ENCODE data around the gene WASL. TPM values are rescaled to one million over a fixed set of nuclear protein-coding genes. Genes with fewer than 3 reads are reported as not detected.

WASL gene
- total RNA-seq, 1 donor from 2014 or later = 57.0 TPM

- DNase-seq (ENCODE audit: low spot score) = no peak
Measured at GRCh38 chr7:123692471-123692877, 56.3 kb downstream of the WASL start.

GRCh38 chr7:123690550-123690949 is 58.3 kb downstream of the WASL start:
- DNase-seq (ENCODE audit: low spot score) = no peak

GRCh38 chr7:123689250-123689649 is 59.6 kb downstream of the WASL start:
- no peak for DNase-seq (ENCODE audit: low spot score)

GRCh38 chr7:123687727-123688126 is 61.1 kb downstream of the WASL start:
- DNase-seq (ENCODE audit: low spot score) = no peak

- no peak for DNase-seq (ENCODE audit: low spot score)
Measured at GRCh38 chr7:123687161-123687560, 61.6 kb downstream of the WASL start.

GRCh38 chr7:123682690-123683089 is 66.1 kb downstream of the WASL start:
- DNase-seq (ENCODE audit: low spot score) = no peak

GRCh38 chr7:123681561-123681960 is 67.2 kb downstream of the WASL start:
- no peak for DNase-seq (ENCODE audit: low spot score)

GRCh38 chr7:123680580-123680979 is 68.2 kb downstream of the WASL start:
- DNase-seq (ENCODE audit: low spot score) = no peak

GRCh38 chr7:123679614-123680013 is 69.2 kb downstream of the WASL start:
- DNase-seq (ENCODE audit: low spot score) = no peak

GRCh38 chr7:123677061-123677715 is 71.6 kb downstream of the WASL start:
- no peak for DNase-seq (ENCODE audit: low spot score)

GRCh38 chr7:123675181-123675473 is 73.7 kb downstream of the WASL start:
- DNase-seq (ENCODE audit: low spot score) = no peak

GRCh38 chr7:123674399-123675180 is 74.2 kb downstream of the WASL start:
- no peak for DNase-seq (ENCODE audit: low spot score)

GRCh38 chr7:123673752-123674398 is 74.9 kb downstream of the WASL start:
- DNase-seq (ENCODE audit: low spot score) = no peak

GRCh38 chr7:123673137-123673732 is 75.6 kb downstream of the WASL start:
- DNase-seq (ENCODE audit: low spot score) = no peak

- DNase-seq (ENCODE audit: low spot score) = no peak
Measured at GRCh38 chr7:123669485-123669884, 79.3 kb downstream of the WASL start.

GRCh38 chr7:123666492-123666891 is 82.3 kb downstream of the WASL start:
- DNase-seq (ENCODE audit: low spot score) = no peak

GRCh38 chr7:123665896-123666295 is 82.9 kb downstream of the WASL start:
- DNase-seq (ENCODE audit: low spot score) = no peak

- DNase-seq (ENCODE audit: low spot score) = no peak
Measured at GRCh38 chr7:123665157-123665556, 83.6 kb downstream of the WASL start.

- DNase-seq (ENCODE audit: low spot score) = no peak
Measured at GRCh38 chr7:123663200-123663599, 85.6 kb downstream of the WASL start.

GRCh38 chr7:123662755-123663154 is 86.0 kb downstream of the WASL start:
- no peak for DNase-seq (ENCODE audit: low spot score)

- no peak for DNase-seq (ENCODE audit: low spot score)
Measured at GRCh38 chr7:123662293-123662692, 86.5 kb downstream of the WASL start.

- DNase-seq (ENCODE audit: low spot score) = no peak
Measured at GRCh38 chr7:123661765-123662164, 87.0 kb downstream of the WASL start.

Data from mucosa of gallbladder (tissue), 1 donor.